GM12878 (cell line): ENCODE results near the gene SDCCAG8.

Experiments
- BRCA1 ChIP-seq: IDR thresholded peaks from 2 replicates; pipeline ENCODE4 v1.6.1; 2011; ENCODE audit warnings: low read depth, low read length, improper control_type of control experiment
- CEBPB ChIP-seq, 2 experiments: fragments of 150-350 bp in 1 of 2; IDR thresholded peaks; 2 replicates each; pipeline ENCODE4 v1.6.1; 2012 to 2014; ENCODE audit warnings: low read depth in 2 of 2, low read length in 2 of 2, borderline replicate concordance in 1 of 2, inconsistent platforms in 1 of 2
- EZH2 ChIP-seq: IDR thresholded peaks from 2 replicates; pipeline ENCODE4 v1.6.1; 2012; ENCODE audit warnings: low read depth, mild to moderate bottlenecking, control low read depth, inconsistent platforms, low read length, borderline replicate concordance; ENCODE audit not compliant: control insufficient read depth
- TF ChIP-seq, protein P1 (sequence below): IDR thresholded peaks from 2 replicates; pipeline ENCODE4 v1.6.1; 2011; ENCODE audit warnings: mild to moderate bottlenecking, low read depth, low read length, moderate library complexity; ENCODE audit not compliant: insufficient replicate concordance
- TF ChIP-seq, protein P2 (sequence below), 3 experiments: IDR thresholded peaks in 2 of 3; conservative IDR thresholded peaks in 1 of 3; 2 replicates each; pipeline ENCODE4 v1.5.1; 2011; ENCODE audit warnings: low read depth in 3 of 3, low read length in 3 of 3, mild to moderate bottlenecking in 3 of 3, control low read depth in 2 of 3, moderate library complexity in 2 of 3, inconsistent platforms in 1 of 3, mixed read lengths in 1 of 3; ENCODE audit not compliant: control insufficient read depth in 2 of 3, insufficient read depth in 1 of 3; ENCODE audit errors: extremely low read depth in 1 of 3
- TF ChIP-seq, protein P3 (sequence below): IDR thresholded peaks from 2 replicates; pipeline ENCODE4 v1.6.1; 2012; ENCODE audit warnings: mild to moderate bottlenecking, low read depth, low read length

DNA sequence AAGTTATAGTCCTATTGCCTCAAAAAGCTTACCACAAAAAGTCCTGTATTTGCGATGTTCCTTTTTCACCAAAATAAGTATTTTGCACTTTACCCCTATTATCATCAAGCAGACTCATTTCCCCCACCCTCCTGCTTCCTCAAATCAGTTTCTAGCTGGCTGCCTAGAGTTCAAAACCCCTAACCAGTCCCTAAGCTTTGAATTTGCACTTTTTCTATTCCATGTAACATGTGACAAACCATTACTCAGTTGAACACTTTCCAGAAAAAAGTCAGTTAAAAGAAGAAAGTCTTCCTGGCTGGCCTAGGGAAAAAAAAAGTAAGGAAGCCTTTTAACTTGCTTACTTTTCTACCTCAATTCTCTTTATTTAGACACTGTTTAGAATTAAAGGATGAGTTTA, 8.9 kb upstream of the SDCCAG8 start:
- TF ChIP-seq, protein P1, sequence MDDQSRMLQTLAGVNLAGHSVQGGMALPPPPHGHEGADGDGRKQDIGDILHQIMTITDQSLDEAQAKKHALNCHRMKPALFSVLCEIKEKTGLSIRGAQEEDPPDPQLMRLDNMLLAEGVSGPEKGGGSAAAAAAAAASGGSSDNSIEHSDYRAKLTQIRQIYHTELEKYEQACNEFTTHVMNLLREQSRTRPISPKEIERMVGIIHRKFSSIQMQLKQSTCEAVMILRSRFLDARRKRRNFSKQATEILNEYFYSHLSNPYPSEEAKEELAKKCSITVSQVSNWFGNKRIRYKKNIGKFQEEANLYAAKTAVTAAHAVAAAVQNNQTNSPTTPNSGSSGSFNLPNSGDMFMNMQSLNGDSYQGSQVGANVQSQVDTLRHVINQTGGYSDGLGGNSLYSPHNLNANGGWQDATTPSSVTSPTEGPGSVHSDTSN = no peak
- TF ChIP-seq, protein P2, sequence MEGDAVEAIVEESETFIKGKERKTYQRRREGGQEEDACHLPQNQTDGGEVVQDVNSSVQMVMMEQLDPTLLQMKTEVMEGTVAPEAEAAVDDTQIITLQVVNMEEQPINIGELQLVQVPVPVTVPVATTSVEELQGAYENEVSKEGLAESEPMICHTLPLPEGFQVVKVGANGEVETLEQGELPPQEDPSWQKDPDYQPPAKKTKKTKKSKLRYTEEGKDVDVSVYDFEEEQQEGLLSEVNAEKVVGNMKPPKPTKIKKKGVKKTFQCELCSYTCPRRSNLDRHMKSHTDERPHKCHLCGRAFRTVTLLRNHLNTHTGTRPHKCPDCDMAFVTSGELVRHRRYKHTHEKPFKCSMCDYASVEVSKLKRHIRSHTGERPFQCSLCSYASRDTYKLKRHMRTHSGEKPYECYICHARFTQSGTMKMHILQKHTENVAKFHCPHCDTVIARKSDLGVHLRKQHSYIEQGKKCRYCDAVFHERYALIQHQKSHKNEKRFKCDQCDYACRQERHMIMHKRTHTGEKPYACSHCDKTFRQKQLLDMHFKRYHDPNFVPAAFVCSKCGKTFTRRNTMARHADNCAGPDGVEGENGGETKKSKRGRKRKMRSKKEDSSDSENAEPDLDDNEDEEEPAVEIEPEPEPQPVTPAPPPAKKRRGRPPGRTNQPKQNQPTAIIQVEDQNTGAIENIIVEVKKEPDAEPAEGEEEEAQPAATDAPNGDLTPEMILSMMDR (IDR thresholded peaks at IDR 0.05 in 2 of 3, conservative IDR thresholded peaks at IDR 0.05 in 1 of 3; ENCODE audit: control insufficient read depth in 2 of 3, extremely low read depth in 1 of 3, insufficient read depth in 1 of 3, low read depth in 3 of 3, low read length in 3 of 3) = no peak
- TF ChIP-seq BRCA1 = no peak
- no peak for TF ChIP-seq CEBPB (IDR thresholded peaks at IDR 0.05; ENCODE audit: borderline replicate concordance in 1 of 2, low read depth in 2 of 2, low read length in 2 of 2)
- TF ChIP-seq, protein P3, sequence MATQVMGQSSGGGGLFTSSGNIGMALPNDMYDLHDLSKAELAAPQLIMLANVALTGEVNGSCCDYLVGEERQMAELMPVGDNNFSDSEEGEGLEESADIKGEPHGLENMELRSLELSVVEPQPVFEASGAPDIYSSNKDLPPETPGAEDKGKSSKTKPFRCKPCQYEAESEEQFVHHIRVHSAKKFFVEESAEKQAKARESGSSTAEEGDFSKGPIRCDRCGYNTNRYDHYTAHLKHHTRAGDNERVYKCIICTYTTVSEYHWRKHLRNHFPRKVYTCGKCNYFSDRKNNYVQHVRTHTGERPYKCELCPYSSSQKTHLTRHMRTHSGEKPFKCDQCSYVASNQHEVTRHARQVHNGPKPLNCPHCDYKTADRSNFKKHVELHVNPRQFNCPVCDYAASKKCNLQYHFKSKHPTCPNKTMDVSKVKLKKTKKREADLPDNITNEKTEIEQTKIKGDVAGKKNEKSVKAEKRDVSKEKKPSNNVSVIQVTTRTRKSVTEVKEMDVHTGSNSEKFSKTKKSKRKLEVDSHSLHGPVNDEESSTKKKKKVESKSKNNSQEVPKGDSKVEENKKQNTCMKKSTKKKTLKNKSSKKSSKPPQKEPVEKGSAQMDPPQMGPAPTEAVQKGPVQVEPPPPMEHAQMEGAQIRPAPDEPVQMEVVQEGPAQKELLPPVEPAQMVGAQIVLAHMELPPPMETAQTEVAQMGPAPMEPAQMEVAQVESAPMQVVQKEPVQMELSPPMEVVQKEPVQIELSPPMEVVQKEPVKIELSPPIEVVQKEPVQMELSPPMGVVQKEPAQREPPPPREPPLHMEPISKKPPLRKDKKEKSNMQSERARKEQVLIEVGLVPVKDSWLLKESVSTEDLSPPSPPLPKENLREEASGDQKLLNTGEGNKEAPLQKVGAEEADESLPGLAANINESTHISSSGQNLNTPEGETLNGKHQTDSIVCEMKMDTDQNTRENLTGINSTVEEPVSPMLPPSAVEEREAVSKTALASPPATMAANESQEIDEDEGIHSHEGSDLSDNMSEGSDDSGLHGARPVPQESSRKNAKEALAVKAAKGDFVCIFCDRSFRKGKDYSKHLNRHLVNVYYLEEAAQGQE = no peak
- no peak for TF ChIP-seq EZH2
